SH-SY5Y (cell line): ENCODE measurements around the gene RNASE8.

ENCODE experiments used
- GATA2 ChIP-seq: IDR thresholded peaks from 2 replicates; pipeline ENCODE4 v1.6.1; 2011; ENCODE audit warnings: mild to moderate bottlenecking, low read depth, low read length
- GATA3 ChIP-seq: IDR thresholded peaks from 2 replicates; pipeline ENCODE4 v1.6.1; 2011; ENCODE audit warnings: low read depth, mild to moderate bottlenecking, low read length, moderate library complexity

DNA sequence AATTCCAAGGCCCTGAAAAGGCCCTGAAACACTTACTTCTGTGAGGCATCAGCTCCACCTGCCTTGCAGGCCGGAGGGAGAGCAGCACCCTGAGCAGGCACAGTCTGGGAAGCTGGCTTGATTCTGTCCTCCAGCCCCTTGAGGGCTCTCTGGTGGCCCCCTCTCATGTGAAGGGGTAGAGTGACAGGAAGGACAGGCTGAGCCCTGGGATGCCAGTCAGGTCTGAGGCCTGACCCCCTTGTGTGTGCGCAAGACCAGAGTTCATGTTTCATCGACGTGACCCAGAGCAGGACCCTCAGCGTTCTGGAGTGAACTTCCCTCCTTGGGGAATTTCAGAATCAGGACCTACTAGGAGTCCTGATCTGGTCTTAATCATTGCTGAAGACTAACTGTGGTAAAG is 1.3 kb downstream of the RNASE8 start:
- TF ChIP-seq GATA3 (no peak), GATA2 (no peak)
